Activated naive CD8-positive, alpha-beta T cell treated with anti-CD3 and anti-CD28 coated beads, Interleukin-2, amount 10 ng/mL, durations not matched to agents 7 days and 5 days (primary cell): ENCODE data around the gene TMED10. TPM values are rescaled to one million over a fixed set of nuclear protein-coding genes. Genes with fewer than 3 reads are reported as not detected.

Source experiments
- ATAC-seq: fragments of 150-1000 bp; cut with Tn5 transposase; one replicate; pipeline ENCODE4 v1.10.0; 2021; ENCODE audit warnings: low read depth, moderate library complexity
- POLR2A ChIA-PET: fragments of 350-600 bp; sonication (Branson Sonifier 250); formaldehyde crosslinking; loops from one replicate; lab custom pipeline; 2021; ENCODE audit warnings: antibody characterized with exemption; lab: Charles Lee
- DNase-seq: peaks from one replicate; pipeline ENCODE4 v3.0.0; 2021
- H3K27ac Mint-ChIP-seq: one replicate; pipeline ENCODE4 v1.8.0; 2022; ENCODE audit warnings: mild to moderate bottlenecking, mixed read lengths
- H3K27me3 Mint-ChIP-seq: one replicate; pipeline ENCODE4 v1.8.0; 2022; ENCODE audit warnings: mild to moderate bottlenecking, moderate library complexity, mixed read lengths
- H3K36me3 Mint-ChIP-seq: one replicate; pipeline ENCODE4 v1.8.0; 2021; ENCODE audit warnings: mild to moderate bottlenecking, mixed read lengths
- H3K4me1 Mint-ChIP-seq: one replicate; pipeline ENCODE4 v1.8.0; 2021; ENCODE audit warnings: mixed read lengths
- H3K4me3 Mint-ChIP-seq: one replicate; pipeline ENCODE4 v1.8.0; 2022; ENCODE audit warnings: mild to moderate bottlenecking, moderate library complexity, mixed read lengths
- H3K9me3 Mint-ChIP-seq: one replicate; pipeline ENCODE4 v1.8.0; 2021; ENCODE audit warnings: mixed read lengths
- total RNA-seq, 2 experiments: library from RNA; stranded (reverse); gene quantifications; one replicate each; pipeline ENCODE4 v1.2.3, GENCODE V29; 2021

Gene TMED10
- total RNA-seq, 2 experiments from 2014 or later = 149 to 154 TPM

DNA sequence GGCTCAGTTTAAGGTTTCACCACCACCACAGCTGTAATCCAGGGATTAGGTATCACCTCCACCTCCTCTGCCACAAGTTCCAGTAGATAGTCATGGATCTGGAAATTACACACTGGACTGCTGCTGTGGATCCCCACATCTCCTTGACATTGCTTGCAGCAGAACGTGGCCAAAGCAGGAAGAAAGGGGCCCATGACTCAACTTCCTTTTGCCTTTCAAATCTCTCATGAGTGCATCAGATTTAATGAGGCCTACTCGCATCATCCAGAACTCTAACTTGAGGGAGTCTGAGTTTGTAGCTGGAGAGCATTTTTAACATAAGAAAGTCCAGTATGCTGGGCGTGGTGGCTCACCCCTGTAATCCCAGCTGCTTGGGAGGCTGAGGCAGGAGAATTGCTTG lies 29.2 kb upstream of the TMED10 start:
- DNase-seq (no peak), ATAC-seq (peak; percentile 79)
- POLR2A ChIA-PET = interaction anchor here (1.1 kb wide), 1 partner anchor 24 kb away, joined by 3 read pairs; no protein-coding TSS in a partner anchor
- Mint-ChIP-seq H3K9me3 (no peaks in the 10 kb centered on the region), H3K4me1 (peaks cover 24% of the 10 kb centered on the region), H3K4me3 (peak overlapping the region; percentile 28), H3K36me3 (no peaks in the 10 kb centered on the region), H3K27ac (peak overlapping the region; percentile 82), H3K27me3 (no peaks in the 10 kb centered on the region)

DNA sequence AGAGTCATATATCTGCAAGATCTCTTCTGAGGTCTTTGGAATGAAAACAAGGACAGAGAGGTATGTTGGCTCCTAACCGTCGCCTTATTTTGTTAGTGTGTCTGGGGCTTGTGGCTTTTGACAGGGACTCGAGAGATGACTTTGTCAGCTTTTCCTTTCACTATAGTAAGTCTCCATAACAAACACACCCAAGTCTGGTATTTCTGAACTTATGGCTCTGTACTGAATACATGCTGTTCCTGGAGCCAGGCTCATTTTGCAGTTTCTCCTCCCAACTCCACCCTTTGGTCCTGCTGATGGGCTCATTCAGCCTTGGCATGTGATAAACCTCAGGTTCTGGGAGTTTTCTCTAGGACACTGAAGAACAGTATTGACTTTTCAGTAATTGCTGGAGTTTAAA lies 27.7 kb upstream of the TMED10 start:
- Mint-ChIP-seq H3K27me3 (no peaks in the 10 kb centered on the region), H3K36me3 (no peaks in the 10 kb centered on the region), H3K9me3 (no peaks in the 10 kb centered on the region), H3K4me1 (peaks cover 25% of the 10 kb centered on the region), H3K4me3 (no peak overlapping the region), H3K27ac (peak overlapping the region; percentile 24)
- POLR2A ChIA-PET = no interaction called here
- ATAC-seq (no peak), DNase-seq (no peak)

DNA sequence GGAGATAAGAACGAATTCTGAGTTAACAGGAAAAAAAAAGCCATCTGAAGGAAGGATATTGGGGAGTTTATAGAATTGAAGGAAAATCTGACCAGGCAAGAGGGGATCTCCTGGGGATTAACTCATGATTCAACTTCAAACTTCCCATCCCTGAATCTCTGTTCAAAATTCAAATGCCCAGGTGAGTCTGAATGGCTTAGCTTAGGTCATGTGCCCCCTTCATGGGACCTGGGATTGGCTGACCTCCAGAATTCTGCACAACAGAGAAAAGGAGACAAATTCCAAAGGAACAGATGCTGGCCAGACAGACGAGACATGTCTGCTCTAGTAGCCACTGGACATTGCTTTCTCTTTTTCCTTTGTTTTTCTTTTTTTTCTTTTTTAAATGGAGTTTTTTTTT lies 26.2 kb upstream of the TMED10 start:
- H3K27me3 Mint-ChIP-seq = no peaks in the 10 kb centered on the region
- POLR2A ChIA-PET = no interaction called here
- ATAC-seq (no peak), DNase-seq (no peak)
- peaks cover 25% of the 10 kb centered on the region for H3K4me1 Mint-ChIP-seq
- no peak overlapping the region for H3K27ac Mint-ChIP-seq
- H3K9me3 Mint-ChIP-seq = no peaks in the 10 kb centered on the region
- no peak overlapping the region for H3K4me3 Mint-ChIP-seq
- H3K36me3 Mint-ChIP-seq = no peaks in the 10 kb centered on the region

DNA sequence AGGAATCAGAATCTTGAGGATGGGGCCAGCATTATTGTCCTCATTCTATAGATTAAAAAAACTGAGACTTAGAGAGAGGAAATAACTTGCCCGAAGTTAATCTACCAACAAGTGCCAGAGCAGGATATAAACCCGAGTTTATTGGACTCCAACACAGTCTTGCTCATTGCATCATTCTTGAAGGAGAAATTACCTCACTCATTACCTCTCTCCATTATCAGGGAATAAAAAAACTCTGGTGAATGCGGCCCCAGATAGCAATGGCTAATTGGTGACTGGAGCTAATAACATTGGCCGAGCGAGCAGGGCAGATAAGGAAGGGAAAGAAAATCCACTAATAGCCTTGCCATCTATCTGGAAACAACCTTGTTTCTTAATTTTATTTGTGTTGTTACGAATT lies 24.7 kb upstream of the TMED10 start:
- ATAC-seq = no peak

DNA sequence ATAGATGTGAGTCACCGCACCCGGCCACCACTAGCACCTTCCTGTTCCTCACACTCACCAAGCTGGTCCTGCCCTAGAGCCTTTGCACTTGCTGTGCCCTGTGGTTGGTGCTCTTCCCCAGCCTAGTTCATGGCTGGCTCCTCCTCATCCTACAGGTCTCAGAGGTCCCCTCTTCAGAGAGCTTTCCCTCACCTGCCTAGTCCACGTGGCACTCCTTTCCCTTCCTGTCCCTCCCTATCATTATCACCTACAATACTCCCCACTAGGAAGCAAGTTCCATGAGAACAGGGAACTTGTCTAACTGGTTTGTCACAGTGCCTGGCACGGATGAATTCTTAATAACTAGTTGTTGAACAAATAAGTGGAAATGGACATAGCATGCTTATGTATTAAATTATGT lies 24.0 kb upstream of the TMED10 start:
- Mint-ChIP-seq H3K4me3 (no peak overlapping the region), H3K36me3 (no peaks in the 10 kb centered on the region), H3K27me3 (no peaks in the 10 kb centered on the region), H3K9me3 (no peaks in the 10 kb centered on the region), H3K4me1 (peaks cover 12% of the 10 kb centered on the region), H3K27ac (no peak overlapping the region)
- no peak for DNase-seq
- ATAC-seq = no peak
- POLR2A ChIA-PET = no interaction called here

More for the DNA sequence above, 24.7 kb upstream of the TMED10 start:
- Mint-ChIP-seq H3K4me1 (peaks cover 18% of the 10 kb centered on the region), H3K27ac (no peak overlapping the region), H3K27me3 (no peaks in the 10 kb centered on the region), H3K9me3 (no peaks in the 10 kb centered on the region), H3K4me3 (no peak overlapping the region), H3K36me3 (no peaks in the 10 kb centered on the region)
- no peak for DNase-seq
- POLR2A ChIA-PET = no interaction called here

DNA sequence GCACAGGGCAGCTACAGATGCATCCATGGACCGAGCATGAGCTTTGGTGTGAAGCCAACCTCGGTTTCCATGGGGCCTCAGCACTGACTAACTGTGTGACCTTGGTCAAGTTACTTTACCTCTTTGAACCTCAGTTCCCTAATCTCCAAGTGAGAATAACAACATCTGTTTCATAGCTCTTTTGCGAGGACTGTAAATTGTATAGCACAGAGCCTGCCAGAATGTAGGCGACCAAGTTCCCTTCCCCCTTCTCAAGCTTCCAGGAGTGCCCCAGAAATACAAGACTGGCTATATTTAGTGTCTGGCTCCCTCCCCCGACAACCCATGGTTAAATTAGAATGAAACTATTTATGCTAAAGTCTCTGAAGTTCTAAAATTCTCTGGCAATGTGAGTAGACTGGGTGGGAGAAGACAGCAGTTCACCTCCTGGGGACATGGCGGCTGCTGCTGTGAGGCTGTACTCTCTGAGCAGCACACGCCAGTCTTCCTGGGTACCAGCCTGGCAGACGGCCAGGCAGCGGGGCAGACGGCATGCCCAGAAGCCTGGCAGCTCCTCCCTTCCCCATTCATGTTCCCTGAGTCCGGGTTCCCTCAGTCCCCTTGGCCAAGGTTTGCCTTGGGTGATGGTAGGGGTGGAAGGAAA lies 22.0 kb upstream of the TMED10 start:
- ATAC-seq = no peak
- Mint-ChIP-seq H3K27ac (no peak overlapping the region), H3K9me3 (no peaks in the 10 kb centered on the region), H3K27me3 (no peaks in the 10 kb centered on the region), H3K4me3 (no peak overlapping the region), H3K4me1 (peaks cover 5% of the 10 kb centered on the region), H3K36me3 (no peaks in the 10 kb centered on the region)
- POLR2A ChIA-PET = no interaction called here
- no peak for DNase-seq

DNA sequence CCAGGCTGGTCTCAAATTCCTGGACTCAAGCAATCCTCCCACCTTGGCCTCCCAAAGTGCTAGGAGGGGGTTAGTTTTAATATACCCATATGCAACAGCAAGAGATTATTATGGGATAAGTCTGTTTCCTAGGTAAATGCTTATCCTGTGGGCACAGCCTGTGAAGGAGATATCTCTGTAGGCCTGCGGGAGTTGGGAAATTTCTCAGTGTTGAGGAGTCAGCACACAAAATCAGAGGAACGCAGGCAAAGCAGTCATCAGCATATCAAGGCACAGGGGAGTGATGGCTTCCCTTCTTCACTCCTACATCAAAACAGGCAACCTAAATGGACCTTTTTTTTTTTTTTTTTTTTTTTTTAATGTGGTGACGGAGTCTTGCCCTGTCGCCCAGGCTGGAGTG lies 20.9 kb upstream of the TMED10 start:
- DNase-seq (no peak), ATAC-seq (no peak)
- Mint-ChIP-seq H3K36me3 (no peaks in the 10 kb centered on the region), H3K27ac (no peak overlapping the region), H3K4me1 (peaks cover 4% of the 10 kb centered on the region), H3K4me3 (no peak overlapping the region), H3K27me3 (no peaks in the 10 kb centered on the region), H3K9me3 (no peaks in the 10 kb centered on the region)
- POLR2A ChIA-PET = no interaction called here

DNA sequence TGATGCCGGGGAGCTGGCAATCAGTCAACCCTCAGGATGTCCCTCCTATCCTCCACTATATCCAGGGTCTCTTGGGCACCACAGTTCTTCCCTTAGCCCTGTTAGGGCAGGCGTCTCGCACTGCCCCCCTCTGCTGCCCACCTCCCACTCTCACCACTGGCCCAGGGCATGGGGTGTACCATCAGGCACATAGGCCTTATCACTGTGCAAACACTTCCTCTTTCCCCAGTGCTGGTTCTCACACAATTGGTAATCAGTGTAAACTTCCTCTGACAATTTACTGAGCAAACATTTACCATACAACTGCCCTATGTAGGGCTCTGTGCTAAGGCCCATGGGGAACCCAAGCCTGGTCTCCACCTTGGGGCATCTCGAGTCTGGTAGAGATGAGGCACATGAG lies 20.1 kb upstream of the TMED10 start:
- ATAC-seq (no peak), DNase-seq (no peak)
- Mint-ChIP-seq H3K36me3 (no peaks in the 10 kb centered on the region), H3K27me3 (no peaks in the 10 kb centered on the region), H3K9me3 (no peaks in the 10 kb centered on the region), H3K4me3 (no peak overlapping the region), H3K27ac (peak overlapping the region; percentile 6), H3K4me1 (peaks cover 4% of the 10 kb centered on the region)
- POLR2A ChIA-PET = no interaction called here

DNA sequence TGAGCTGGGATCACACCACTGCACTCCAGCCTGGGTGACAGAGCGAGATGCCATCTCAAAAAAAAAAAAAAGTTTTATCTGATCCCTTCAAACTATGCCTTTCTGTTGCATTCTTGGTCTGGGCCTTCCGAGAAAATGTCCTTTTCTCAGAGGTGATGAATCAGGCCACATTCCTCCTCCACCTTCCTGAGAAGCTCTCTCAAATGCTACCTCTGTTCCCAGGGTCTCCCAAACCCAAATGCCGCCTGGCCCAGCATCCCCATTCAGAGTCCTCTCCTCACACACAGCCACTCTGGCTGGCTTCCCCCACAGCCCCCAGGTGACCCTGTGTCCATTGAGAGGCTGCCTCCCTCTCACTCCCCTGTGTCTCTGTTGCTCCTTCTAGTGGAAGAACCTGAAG lies 19.7 kb upstream of the TMED10 start:
- DNase-seq (no peak), ATAC-seq (no peak)
- Mint-ChIP-seq H3K36me3 (no peaks in the 10 kb centered on the region), H3K4me3 (no peak overlapping the region), H3K4me1 (peaks cover 4% of the 10 kb centered on the region), H3K9me3 (no peaks in the 10 kb centered on the region), H3K27me3 (no peaks in the 10 kb centered on the region), H3K27ac (no peak overlapping the region)
- POLR2A ChIA-PET = no interaction called here

DNA sequence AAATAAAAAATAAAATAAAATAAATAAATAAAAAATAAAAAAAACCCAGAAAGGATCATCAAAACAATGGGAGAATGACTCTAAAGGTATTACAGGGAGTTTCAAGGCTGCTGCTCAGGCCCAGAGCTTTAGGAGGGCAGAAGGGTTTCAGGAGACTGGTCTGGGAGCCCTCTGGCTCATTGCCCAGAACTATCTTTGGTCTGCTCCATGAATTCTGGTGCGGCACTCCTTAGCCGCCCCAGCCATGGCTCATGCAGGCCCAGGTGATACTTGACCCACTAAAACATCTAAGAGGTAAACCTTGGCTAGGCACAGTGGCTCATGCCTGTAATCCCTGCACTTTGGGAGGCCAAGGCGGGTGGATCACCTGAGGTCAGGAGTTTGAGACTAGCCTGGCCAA lies 14.7 kb upstream of the TMED10 start:
- Mint-ChIP-seq H3K9me3 (peaks cover 1% of the 10 kb centered on the region), H3K36me3 (no peaks in the 10 kb centered on the region), H3K27ac (no peak overlapping the region), H3K27me3 (peaks cover 4% of the 10 kb centered on the region), H3K4me3 (no peak overlapping the region), H3K4me1 (peaks cover 2% of the 10 kb centered on the region)
- ATAC-seq (no peak), DNase-seq (no peak)
- POLR2A ChIA-PET = no interaction called here

DNA sequence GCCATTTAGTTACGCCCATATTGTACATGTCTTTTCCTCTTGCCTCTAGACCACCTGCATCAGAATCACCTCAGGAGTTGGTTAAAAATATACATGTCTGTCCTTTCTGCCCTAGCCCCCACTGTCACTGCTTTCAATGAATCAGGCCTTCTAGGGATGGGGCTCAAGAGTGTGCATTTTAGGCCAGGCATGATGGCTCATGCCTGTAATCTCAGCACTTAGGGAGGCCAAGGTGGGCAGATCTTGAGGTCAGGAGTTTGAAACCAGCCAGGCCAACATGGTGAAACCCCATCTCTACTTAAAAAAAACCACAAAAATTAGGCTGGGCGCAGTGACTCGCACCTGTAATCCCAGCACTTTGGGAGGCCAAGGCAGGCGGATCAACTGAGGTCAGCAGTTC lies 13.6 kb upstream of the TMED10 start:
- H3K36me3 Mint-ChIP-seq = no peaks in the 10 kb centered on the region
- no peak overlapping the region for H3K4me3 Mint-ChIP-seq
- H3K4me1 Mint-ChIP-seq = peaks cover 2% of the 10 kb centered on the region
- POLR2A ChIA-PET = no interaction called here
- H3K27ac Mint-ChIP-seq = no peak overlapping the region
- H3K27me3 Mint-ChIP-seq = peaks cover 4% of the 10 kb centered on the region
- ATAC-seq (no peak), DNase-seq (no peak)
- H3K9me3 Mint-ChIP-seq = peaks cover 1% of the 10 kb centered on the region

DNA sequence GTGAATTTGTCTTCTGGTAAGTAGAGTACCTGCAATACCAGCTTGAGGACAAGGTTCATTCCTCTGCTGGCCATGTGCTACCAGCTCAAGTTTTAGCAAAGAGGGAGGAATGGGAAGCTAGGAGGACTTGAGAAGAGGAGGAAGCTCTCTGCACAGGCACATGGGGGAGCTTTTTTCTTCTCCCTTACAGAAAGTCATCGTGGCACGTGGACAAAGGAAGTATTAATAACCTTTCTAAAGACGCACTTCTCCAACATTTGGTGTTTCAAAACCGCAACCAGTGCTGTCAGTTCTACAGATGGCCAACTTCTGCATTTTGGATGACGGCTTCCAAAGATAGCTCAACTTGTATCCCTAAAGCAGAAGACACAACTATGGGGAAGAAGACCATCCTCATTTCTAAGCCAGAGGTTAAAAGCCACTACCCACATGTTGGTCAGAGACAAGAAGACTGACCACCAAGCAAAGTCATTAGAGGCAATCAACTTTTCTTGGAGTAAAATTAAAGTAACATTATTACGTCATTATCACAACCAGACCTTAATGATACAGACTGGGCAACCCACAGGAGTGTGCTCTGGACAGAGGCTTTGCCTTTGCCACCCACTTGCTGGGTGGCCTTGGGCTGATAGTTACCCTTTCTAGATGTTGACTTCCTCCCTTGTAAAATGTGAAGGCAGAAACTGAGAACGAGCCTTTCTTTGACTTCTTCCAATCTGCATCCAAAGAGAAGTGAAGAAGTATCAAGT lies 12.3 kb upstream of the TMED10 start:
- H3K4me1 Mint-ChIP-seq = peaks cover 2% of the 10 kb centered on the region
- ATAC-seq (no peak), DNase-seq (no peak)
- POLR2A ChIA-PET = interaction anchor here (1.2 kb wide), 1 partner anchor 12 kb away, joined by 4 read pairs; no protein-coding TSS in a partner anchor
- no peaks in the 10 kb centered on the region for H3K36me3 Mint-ChIP-seq
- no peak overlapping the region for H3K4me3 Mint-ChIP-seq
- no peak overlapping the region for H3K27ac Mint-ChIP-seq
- peaks cover 1% of the 10 kb centered on the region for H3K9me3 Mint-ChIP-seq
- peaks cover 4% of the 10 kb centered on the region for H3K27me3 Mint-ChIP-seq

DNA sequence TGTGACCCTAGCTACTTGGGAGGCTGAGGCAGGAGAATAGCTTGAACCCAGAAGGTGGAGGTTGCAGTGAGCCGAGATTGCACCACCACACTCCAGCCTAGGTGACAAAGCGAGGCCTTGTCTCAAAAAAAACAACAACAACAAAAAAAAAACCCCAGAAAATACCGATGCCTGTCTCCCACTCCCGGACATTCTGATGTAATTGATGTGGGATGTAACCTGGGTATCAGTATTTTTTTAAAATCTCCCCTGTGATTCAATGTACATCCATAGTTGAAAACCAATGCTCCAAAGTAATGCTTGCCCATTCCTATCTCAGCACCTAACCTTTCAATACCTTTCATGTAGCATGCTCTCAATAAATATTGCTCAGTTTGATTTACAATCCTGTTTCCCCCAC lies 11.7 kb upstream of the TMED10 start:
- Mint-ChIP-seq H3K4me3 (no peak overlapping the region), H3K27ac (no peak overlapping the region), H3K4me1 (peaks cover 2% of the 10 kb centered on the region), H3K27me3 (peaks cover 7% of the 10 kb centered on the region), H3K36me3 (no peaks in the 10 kb centered on the region), H3K9me3 (peaks cover 1% of the 10 kb centered on the region)
- DNase-seq = no peak
- POLR2A ChIA-PET = interaction anchor here (1.2 kb wide), 1 partner anchor 11 kb away, joined by 4 read pairs; no protein-coding TSS in a partner anchor
- no peak for ATAC-seq

DNA sequence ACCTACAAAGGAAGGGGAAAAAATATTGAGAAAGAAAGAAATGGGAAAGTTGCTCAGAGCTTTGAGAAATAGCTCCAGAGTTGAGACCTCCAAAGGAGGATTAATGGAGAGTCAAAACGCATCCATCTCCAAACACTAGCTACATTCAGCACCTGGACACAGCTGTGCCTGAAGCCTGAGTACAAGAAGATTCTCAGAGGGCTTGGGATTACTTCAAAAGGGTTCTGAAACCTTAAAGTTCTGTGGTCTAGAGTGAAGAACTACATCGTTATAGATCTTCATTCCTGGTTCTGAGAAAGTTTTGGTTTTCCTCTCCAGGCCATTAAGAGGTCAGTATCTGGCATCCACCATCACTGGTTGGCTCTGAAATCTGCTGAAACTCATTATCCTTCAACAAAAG lies 10.5 kb upstream of the TMED10 start:
- H3K9me3 Mint-ChIP-seq = peaks cover 1% of the 10 kb centered on the region
- POLR2A ChIA-PET = interaction anchor here (0.7 kb wide), 1 partner anchor 90 kb away, joined by 3 read pairs; no protein-coding TSS in a partner anchor
- ATAC-seq = no peak
- H3K4me3 Mint-ChIP-seq = no peak overlapping the region
- no peak overlapping the region for H3K27ac Mint-ChIP-seq
- DNase-seq = no peak
- no peaks in the 10 kb centered on the region for H3K36me3 Mint-ChIP-seq
- peaks cover 13% of the 10 kb centered on the region for H3K27me3 Mint-ChIP-seq
- H3K4me1 Mint-ChIP-seq = peaks cover 2% of the 10 kb centered on the region
